GM04504 (cell line): ENCODE data around the gene MYBPC3.

Experiments used
- DNase-seq: peaks from one replicate; pipeline ENCODE4 v3.0.0-alpha.2; 2012; ENCODE audit warnings: low read depth

The MYBPC3 gene

GRCh38 chr11:47357985-47358730, 5.7 kb upstream of the MYBPC3 start:
- DNase-seq, result no peak

GRCh38 chr11:47356998-47357329, 4.5 kb upstream of the MYBPC3 start:
- DNase-seq, result no peak

- DNase-seq, result no peak
Observed at GRCh38 chr11:47356129-47356997, 3.9 kb upstream of the MYBPC3 start.

GRCh38 chr11:47355283-47356128, 3.0 kb upstream of the MYBPC3 start:
- peak; percentile 74 for DNase-seq

GRCh38 chr11:47354913-47355282, 2.4 kb upstream of the MYBPC3 start:
- no peak for DNase-seq

- no peak for DNase-seq
Observed at GRCh38 chr11:47353978-47354774, 1.7 kb upstream of the MYBPC3 start.

- DNase-seq, result no peak
Observed at GRCh38 chr11:47351156-47352126, 1.1 kb downstream of the MYBPC3 start.

GRCh38 chr11:47350315-47350714, 2.2 kb downstream of the MYBPC3 start:
- no peak for DNase-seq

- DNase-seq, result no peak
Observed at GRCh38 chr11:47349521-47350095, 2.9 kb downstream of the MYBPC3 start.

- no peak for DNase-seq
Observed at GRCh38 chr11:47348859-47349258, 3.6 kb downstream of the MYBPC3 start.

- DNase-seq, result no peak
Observed at GRCh38 chr11:47348131-47348802, 4.2 kb downstream of the MYBPC3 start.

GRCh38 chr11:47347137-47347536, 5.4 kb downstream of the MYBPC3 start:
- DNase-seq, result no peak

- DNase-seq, result no peak
Observed at GRCh38 chr11:47345890-47346563, 6.5 kb downstream of the MYBPC3 start.

GRCh38 chr11:47342854-47343253, 9.6 kb downstream of the MYBPC3 start:
- DNase-seq, result no peak

GRCh38 chr11:47342036-47342803, 10.3 kb downstream of the MYBPC3 start:
- no peak for DNase-seq

- DNase-seq, result no peak
Observed at GRCh38 chr11:47340980-47341775, 11.3 kb downstream of the MYBPC3 start.

GRCh38 chr11:47340010-47340409, 12.5 kb downstream of the MYBPC3 start:
- no peak for DNase-seq
